ENCODE data around the gene RTKN.

Gene RTKN

DNA sequence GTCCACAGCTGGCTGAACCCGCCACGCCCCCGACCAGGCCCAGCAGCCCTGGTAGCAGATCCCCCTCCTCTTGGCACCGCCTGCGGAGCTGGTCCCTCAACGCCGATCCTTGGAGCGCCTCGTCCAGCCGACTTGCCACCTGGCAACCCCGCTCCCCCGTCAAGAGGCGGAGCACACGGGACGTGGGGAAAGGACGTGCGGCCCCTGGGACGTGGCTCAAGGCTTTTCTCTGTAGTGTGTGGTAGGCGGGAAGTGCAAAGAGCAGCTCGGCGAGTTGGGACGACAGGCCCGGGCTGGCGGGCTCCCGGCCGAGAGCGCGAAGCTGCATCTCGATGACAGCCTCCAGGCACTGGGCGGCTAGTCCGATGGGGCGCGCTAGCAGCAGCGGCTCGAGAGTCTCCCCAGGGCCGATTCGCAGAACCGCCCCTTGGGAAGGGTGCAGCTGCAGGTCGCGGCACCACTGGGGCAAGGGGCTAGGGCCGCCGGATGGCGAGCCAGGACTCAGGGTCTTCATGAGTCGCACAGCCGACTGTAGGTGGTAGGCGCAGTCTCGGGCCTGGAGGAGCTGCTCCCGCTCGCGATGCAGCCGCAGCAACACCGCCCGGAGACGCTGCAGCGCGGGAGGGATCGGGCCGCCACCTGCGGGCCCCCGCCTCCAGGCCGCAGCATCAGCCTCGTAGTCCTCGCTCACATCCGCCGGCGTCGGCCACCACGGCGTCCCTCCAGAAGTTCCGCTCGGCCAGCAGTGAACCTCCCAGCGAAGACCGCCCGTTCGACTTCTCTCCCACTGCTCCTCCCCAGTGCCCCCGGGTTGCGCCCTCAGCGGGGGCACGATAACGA, 40.4 kb upstream of the RTKN start:
- POLR2A ChIA-PET: interaction anchor here (0.6 to 1.9 kb wide), 5 partner anchors 10 to 304 kb away, joined by 3 to 4 read pairs (median 4); partner anchors contain the start of genes INO80B and MRPL53
- TF ChIP-seq, protein P1, sequence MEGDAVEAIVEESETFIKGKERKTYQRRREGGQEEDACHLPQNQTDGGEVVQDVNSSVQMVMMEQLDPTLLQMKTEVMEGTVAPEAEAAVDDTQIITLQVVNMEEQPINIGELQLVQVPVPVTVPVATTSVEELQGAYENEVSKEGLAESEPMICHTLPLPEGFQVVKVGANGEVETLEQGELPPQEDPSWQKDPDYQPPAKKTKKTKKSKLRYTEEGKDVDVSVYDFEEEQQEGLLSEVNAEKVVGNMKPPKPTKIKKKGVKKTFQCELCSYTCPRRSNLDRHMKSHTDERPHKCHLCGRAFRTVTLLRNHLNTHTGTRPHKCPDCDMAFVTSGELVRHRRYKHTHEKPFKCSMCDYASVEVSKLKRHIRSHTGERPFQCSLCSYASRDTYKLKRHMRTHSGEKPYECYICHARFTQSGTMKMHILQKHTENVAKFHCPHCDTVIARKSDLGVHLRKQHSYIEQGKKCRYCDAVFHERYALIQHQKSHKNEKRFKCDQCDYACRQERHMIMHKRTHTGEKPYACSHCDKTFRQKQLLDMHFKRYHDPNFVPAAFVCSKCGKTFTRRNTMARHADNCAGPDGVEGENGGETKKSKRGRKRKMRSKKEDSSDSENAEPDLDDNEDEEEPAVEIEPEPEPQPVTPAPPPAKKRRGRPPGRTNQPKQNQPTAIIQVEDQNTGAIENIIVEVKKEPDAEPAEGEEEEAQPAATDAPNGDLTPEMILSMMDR (IDR thresholded peaks at IDR 0.05; ENCODE audit: control extremely low read depth, extremely low read depth, low read depth, missing control alignments): no peak
- peak; percentile 67 for DNase-seq (ENCODE audit: extremely low spot score)
- CTCF ChIA-PET: interaction anchor here (0.9 to 5.3 kb wide), 34 partner anchors 8 to 147 kb away, joined by 3 to 106 read pairs (median 5); partner anchors contain the start of genes AUP1, HTRA2, INO80B and LBX2

DNA sequence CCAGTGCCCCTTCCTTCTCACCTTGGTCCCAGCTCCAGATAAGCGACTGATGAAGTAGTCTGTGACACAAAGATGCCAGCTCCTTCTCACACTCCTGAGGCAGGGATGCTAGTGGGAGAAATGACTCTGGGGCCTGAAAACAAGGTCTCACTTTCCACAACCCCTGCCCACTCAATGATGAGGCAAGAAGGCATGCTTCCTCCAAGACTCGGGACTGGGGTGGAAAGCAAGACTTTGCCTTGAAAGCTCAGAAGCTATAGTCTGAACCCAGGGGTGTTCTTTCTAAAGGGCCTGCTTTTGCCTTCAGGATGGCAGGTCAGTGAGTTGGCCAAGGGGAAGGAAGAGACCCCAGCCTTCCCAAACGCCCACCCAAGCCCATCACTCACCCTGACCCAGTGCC, 39.7 kb upstream of the RTKN start:
- CTCF ChIA-PET: interaction anchor here (0.8 to 5.3 kb wide), 16 partner anchors 8 to 232 kb away, joined by 3 to 106 read pairs (median 8); partner anchors contain the start of genes MOGS, MRPL53, PCGF1 and WBP1
- TF ChIP-seq, protein P1 (IDR thresholded peaks at IDR 0.05; ENCODE audit: control extremely low read depth, extremely low read depth, low read depth, missing control alignments): no peak
- POLR2A ChIA-PET: interaction anchor here (0.6 to 1.2 kb wide), 5 partner anchors 14 to 658 kb away, joined by 3 to 4 read pairs (median 3); no protein-coding TSS in a partner anchor

DNA sequence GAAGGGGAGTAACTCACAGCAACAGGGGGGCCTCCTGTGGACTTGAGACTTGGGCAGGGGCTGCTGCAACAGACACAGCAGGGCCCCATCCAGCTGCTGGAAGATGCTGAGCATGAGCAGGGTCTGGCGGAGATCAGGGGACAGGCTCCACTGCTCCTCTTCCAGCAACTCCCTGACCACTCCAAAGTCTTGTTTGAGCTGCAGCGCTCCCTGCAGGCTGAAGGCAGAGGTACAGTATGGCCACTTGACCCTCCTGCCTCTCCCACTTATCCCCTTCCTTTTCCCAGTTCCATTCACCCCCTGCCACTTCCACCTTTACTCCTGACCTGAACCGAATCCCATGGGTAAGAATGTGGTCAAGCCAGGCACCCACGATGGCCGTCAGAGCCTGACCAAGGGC, 33.2 kb upstream of the RTKN start:
- no peak for DNase-seq (ENCODE audit: extremely low spot score)
- POLR2A ChIA-PET: interaction anchor here (1.0 kb wide), 1 partner anchor 17 kb away, joined by 4 read pairs; the partner anchor contains the start of gene WBP1
- CTCF ChIA-PET: interaction anchor here (1.1 to 4.1 kb wide), 18 partner anchors 8 to 652 kb away, joined by 3 to 27 read pairs (median 5); partner anchors contain the start of genes CCDC142, INO80B, MOGS and TTC31
- TF ChIP-seq, protein P1 (IDR thresholded peaks at IDR 0.05; ENCODE audit: control extremely low read depth, extremely low read depth, low read depth, missing control alignments): peak; percentile 43

More for the DNA sequence above, 39.7 kb upstream of the RTKN start:
- DNase-seq (ENCODE audit: extremely low spot score): no peak

GRCh38 chr2:74474481-74474880, 32.7 kb upstream of the RTKN start:
- DNase-seq (ENCODE audit: extremely low spot score): no peak
- POLR2A ChIA-PET: interaction anchor here (0.7 to 0.8 kb wide), 2 partner anchors 16 to 19 kb away, joined by 3 to 4 read pairs; partner anchors contain the start of gene WBP1
- CTCF ChIA-PET: interaction anchor here (1.1 to 4.1 kb wide), 15 partner anchors 9 to 652 kb away, joined by 3 to 27 read pairs (median 5); partner anchors contain the start of genes CCDC142, INO80B, MOGS and TTC31
- TF ChIP-seq, protein P1 (IDR thresholded peaks at IDR 0.05; ENCODE audit: control extremely low read depth, extremely low read depth, low read depth, missing control alignments): no peak

DNA sequence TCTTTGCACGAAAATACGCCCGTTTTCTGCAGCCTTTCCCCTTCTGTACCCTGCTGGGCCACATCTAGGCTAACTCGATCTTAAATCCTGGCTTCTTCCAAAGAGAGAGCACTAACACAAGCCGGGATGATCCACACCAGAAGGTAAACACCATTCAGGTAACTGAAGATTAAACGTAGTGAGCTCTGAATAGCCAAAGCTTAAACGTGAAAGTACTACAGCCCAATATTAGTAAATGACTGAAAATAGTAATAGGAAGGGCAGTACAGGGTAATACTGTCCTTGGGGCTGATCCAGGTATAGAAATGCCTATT, 31.2 kb upstream of the RTKN start:
- DNase-seq (ENCODE audit: extremely low spot score): no peak

More for the DNA sequence above, 31.2 kb upstream of the RTKN start:
- ChIA-PET POLR2A (interaction anchor here (0.8 to 2.3 kb wide), 2 partner anchors 15 to 66 kb away, joined by 3 to 8 read pairs; partner anchors contain the start of gene WBP1), CTCF (interaction anchor here (1.0 to 4.1 kb wide), 6 partner anchors 9 to 114 kb away, joined by 3 to 27 read pairs (median 14); partner anchors contain the start of genes CCDC142, INO80B, TTC31 and WBP1)
- TF ChIP-seq, protein P1 (IDR thresholded peaks at IDR 0.05; ENCODE audit: control extremely low read depth, extremely low read depth, low read depth, missing control alignments): no peak

All from GM10248 (cell line).